Endothelial cell of umbilical vein (primary cell): ENCODE data around the gene TRMT10B.

Experiments
- EZH2 ChIP-seq: IDR thresholded peaks from 2 replicates; pipeline ENCODE4 v1.6.1; 2012; ENCODE audit warnings: borderline replicate concordance, low read depth, mild to moderate bottlenecking, moderate library complexity, low read length, inconsistent platforms; ENCODE audit not compliant: severe bottlenecking
- FOS ChIP-seq: IDR thresholded peaks from 2 replicates; pipeline ENCODE4 v1.6.1; 2011; ENCODE audit warnings: mild to moderate bottlenecking, low read length, moderate library complexity, borderline replicate concordance; ENCODE audit not compliant: insufficient read depth
- POLR2A ChIP-seq: IDR thresholded peaks from 2 replicates; pipeline ENCODE4 v1.6.1; 2012; ENCODE audit warnings: low read depth, mild to moderate bottlenecking, control low read depth, low read length
- POLR2AphosphoS5 ChIP-seq: IDR thresholded peaks from 2 replicates; pipeline ENCODE4 v1.6.1; 2012; ENCODE audit warnings: low read depth, mild to moderate bottlenecking, control low read depth, low read length, moderate library complexity; ENCODE audit not compliant: insufficient read depth
- TF ChIP-seq, protein P1 (sequence below), 2 donors: IDR thresholded peaks; 1 replicate in 1 of 2; 2 replicates in 1 of 2; pipeline ENCODE4 v1.5.1; 2011; ENCODE audit warnings: low read length in 2 of 2, mild to moderate bottlenecking in 2 of 2, moderate library complexity in 2 of 2, control low read depth in 1 of 2, inconsistent platforms in 1 of 2, low read depth in 1 of 2; ENCODE audit not compliant: insufficient read depth in 1 of 2; ENCODE audit errors: extremely low read depth in 1 of 2
- TF ChIP-seq, protein P2 (sequence below): IDR thresholded peaks from 2 replicates; pipeline ENCODE4 v1.6.1; 2011; ENCODE audit not compliant: insufficient read depth, insufficient read length

DNA sequence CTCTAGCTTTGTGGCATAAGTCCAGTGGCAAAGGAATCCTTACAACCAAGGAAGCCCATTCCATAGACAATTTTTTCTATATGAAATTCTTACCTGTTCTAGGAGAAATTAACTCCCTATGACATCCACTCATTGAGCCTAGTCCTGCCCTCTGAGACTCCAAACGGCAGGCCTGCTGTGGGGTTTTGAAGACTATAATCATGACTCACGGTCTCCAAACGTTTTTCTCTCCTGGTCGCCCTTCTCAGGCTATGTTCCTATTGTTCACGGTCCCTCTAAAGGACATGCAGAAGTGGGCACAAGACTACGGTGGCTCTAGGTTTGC lies 30.6 kb downstream of the TRMT10B start:
- TF ChIP-seq, protein P1, sequence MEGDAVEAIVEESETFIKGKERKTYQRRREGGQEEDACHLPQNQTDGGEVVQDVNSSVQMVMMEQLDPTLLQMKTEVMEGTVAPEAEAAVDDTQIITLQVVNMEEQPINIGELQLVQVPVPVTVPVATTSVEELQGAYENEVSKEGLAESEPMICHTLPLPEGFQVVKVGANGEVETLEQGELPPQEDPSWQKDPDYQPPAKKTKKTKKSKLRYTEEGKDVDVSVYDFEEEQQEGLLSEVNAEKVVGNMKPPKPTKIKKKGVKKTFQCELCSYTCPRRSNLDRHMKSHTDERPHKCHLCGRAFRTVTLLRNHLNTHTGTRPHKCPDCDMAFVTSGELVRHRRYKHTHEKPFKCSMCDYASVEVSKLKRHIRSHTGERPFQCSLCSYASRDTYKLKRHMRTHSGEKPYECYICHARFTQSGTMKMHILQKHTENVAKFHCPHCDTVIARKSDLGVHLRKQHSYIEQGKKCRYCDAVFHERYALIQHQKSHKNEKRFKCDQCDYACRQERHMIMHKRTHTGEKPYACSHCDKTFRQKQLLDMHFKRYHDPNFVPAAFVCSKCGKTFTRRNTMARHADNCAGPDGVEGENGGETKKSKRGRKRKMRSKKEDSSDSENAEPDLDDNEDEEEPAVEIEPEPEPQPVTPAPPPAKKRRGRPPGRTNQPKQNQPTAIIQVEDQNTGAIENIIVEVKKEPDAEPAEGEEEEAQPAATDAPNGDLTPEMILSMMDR (IDR thresholded peaks at IDR 0.05; ENCODE audit: extremely low read depth in 1 of 2, insufficient read depth in 1 of 2, low read depth in 1 of 2, low read length in 2 of 2): no peak
- no peak for TF ChIP-seq POLR2A
- TF ChIP-seq EZH2: no peak
- TF ChIP-seq FOS: no peak
- TF ChIP-seq, protein P2, sequence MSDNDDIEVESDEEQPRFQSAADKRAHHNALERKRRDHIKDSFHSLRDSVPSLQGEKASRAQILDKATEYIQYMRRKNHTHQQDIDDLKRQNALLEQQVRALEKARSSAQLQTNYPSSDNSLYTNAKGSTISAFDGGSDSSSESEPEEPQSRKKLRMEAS: no peak
- TF ChIP-seq POLR2AphosphoS5: no peak
